Measurements from ENCODE around the gene CRYL1. TPM values are rescaled to one million over a fixed set of nuclear protein-coding genes. Genes with fewer than 3 reads are reported as not detected.

Gene CRYL1
- total and polyA plus RNA-seq, 2 of the 13 experiments (the other 11 are each of a cell fraction or from before 2014, with no cell fraction given) = 57.2 to 115 TPM

GRCh38 chr13:20415694-20416107 lies 110.0 kb downstream of the CRYL1 start:
- CTCF ChIA-PET (ENCODE audit: low intra/inter-chr PET ratio, low total read pairs) = no interaction called here
- 98% methylated on average over 26 of the region's 27 CpGs for WGBS (ENCODE audit: low lambda C conversion rate)
- FAIRE-seq (no peak), ATAC-seq (no peak; the same call in 2 of the 3 replicates), DNase-seq (ENCODE audit: low spot score) (no peak)
- Histone ChIP-seq H3K36me3 (replicated peaks in 1 of 2; ENCODE audit: control insufficient read depth in 1 of 2, insufficient read depth in 2 of 2, low read length in 2 of 2) (no peaks in the 10 kb centered on the region), H3K9ac (ENCODE audit: insufficient read depth, low read depth, low read length) (no peak overlapping the region), H2AFZ (ENCODE audit: low read length) (no peak overlapping the region), H3K27me3 (ENCODE audit: control insufficient read depth in 1 of 2, insufficient read depth in 2 of 2, low read length in 2 of 2) (no peaks in the 10 kb centered on the region), H3K4me2 (ENCODE audit: low read depth, low read length) (no peak overlapping the region), H3K9me3 (ENCODE audit: low read length) (no peaks in the 10 kb centered on the region), H3K27ac (ENCODE audit: extremely low read length, insufficient read depth, low read length) (no peak overlapping the region), H4K20me1 (ENCODE audit: insufficient read depth, low read length) (no peaks in the 10 kb centered on the region), H3K79me2 (ENCODE audit: insufficient read depth, low read length) (no peaks in the 10 kb centered on the region), H3K4me1 (ENCODE audit: insufficient read depth, low read length) (no peaks in the 10 kb centered on the region), H3K4me3 (replicated peaks in 1 of 3; ENCODE audit: insufficient read depth in 1 of 3, low read depth in 2 of 3, low read length in 3 of 3) (no peak overlapping the region)
- no TSS peak for BruUV-seq (replicated peaks)
- in situ Hi-C loops (cut with HindIII; ENCODE audit: extremely low pct_ligation_motif_present, low pct_unique_long_range_greater_than_20kb) (no loop called here), intact Hi-C loops (cut with micrococcal nuclease; ENCODE audit: unreplicated experiment) (no loop called here)
- TF ChIP-seq MLLT10 (CRISPR knock-in tag; IDR thresholded peaks at IDR 0.05) (no peak), TARDBP (CRISPR knock-in tag; IDR thresholded peaks at IDR 0.05) (no peak), E2F1 (CRISPR knock-in tag; IDR thresholded peaks at IDR 0.05) (no peak), ZNF18 (CRISPR knock-in tag; IDR thresholded peaks at IDR 0.05; ENCODE audit: insufficient replicate concordance) (no peak), NR2F1 (CRISPR knock-in tag; IDR thresholded peaks at IDR 0.05) (no peak), HMGA1 (CRISPR knock-in tag; conservative IDR thresholded peaks at IDR 0.05) (no peak), TOPORS (CRISPR knock-in tag; IDR thresholded peaks at IDR 0.05) (no peak), SMARCC2 (IDR thresholded peaks at IDR 0.05) (no peak), ZNF230 (CRISPR knock-in tag; IDR thresholded peaks at IDR 0.05) (no peak), ZNF251 (CRISPR knock-in tag; IDR thresholded peaks at IDR 0.05) (no peak)
- POLR2A ChIA-PET = no interaction called here

All from HepG2 (cell line).